Small intestine (tissue), 7 donors: ENCODE results near the gene KCNQ4. TPM values are rescaled to one million over a fixed set of nuclear protein-coding genes. Genes with fewer than 3 reads are reported as not detected.

Experiments used
- DNase-seq, 2 donors: peaks; one replicate each; pipeline versions ENCODE4 v3.0.0 to v3.0.0-alpha.2; 2013
- FAIRE-seq: peaks from 2 replicates; lab custom pipeline; 2012; peaks lifted over from hg19 to GRCh38; lab: Jason Lieb, UNC
- H3K27ac ChIP-seq, 3 donors: one replicate each; pipeline ENCODE4 v1.5.1; 2013; ENCODE audit warnings: low read length in 2 of 3, mild to moderate bottlenecking in 2 of 3, control low read depth in 1 of 3, inconsistent platforms in 1 of 3, low read depth in 1 of 3, moderate library complexity in 1 of 3
- H3K27me3 ChIP-seq, 3 donors: one replicate each; pipeline ENCODE4 v1.6.1; 2013; ENCODE audit warnings: low read length in 3 of 3, inconsistent platforms in 1 of 3; ENCODE audit not compliant: control insufficient read depth in 3 of 3, insufficient read depth in 3 of 3
- H3K36me3 ChIP-seq, 3 donors: one replicate each; pipeline ENCODE4 v1.6.1; 2013; ENCODE audit warnings: low read length in 3 of 3, inconsistent platforms in 1 of 3, low read depth in 1 of 3, mild to moderate bottlenecking in 1 of 3, moderate library complexity in 1 of 3; ENCODE audit not compliant: control insufficient read depth in 3 of 3, insufficient read depth in 2 of 3
- H3K4me1 ChIP-seq, 3 donors: one replicate each; pipeline ENCODE4 v1.6.1; 2013; ENCODE audit warnings: low read length in 2 of 3, inconsistent platforms in 1 of 3, low read depth in 1 of 3, mild to moderate bottlenecking in 1 of 3, moderate library complexity in 1 of 3; ENCODE audit not compliant: control insufficient read depth in 3 of 3, insufficient read depth in 2 of 3
- H3K4me3 ChIP-seq, 3 donors: one replicate each; pipeline ENCODE4 v1.5.1; 2013; ENCODE audit warnings: low read length in 3 of 3, control low read depth in 1 of 3, inconsistent platforms in 1 of 3, low read depth in 1 of 3, mild to moderate bottlenecking in 1 of 3, moderate library complexity in 1 of 3
- H3K9me3 ChIP-seq, 2 donors: one replicate each; pipeline ENCODE4 v1.6.1; 2013; ENCODE audit warnings: low read depth in 1 of 2, low read length in 1 of 2; ENCODE audit not compliant: control insufficient read depth in 2 of 2, insufficient read depth in 1 of 2
- WGBS, 3 donors: extraction: QIAGEN DNeasy Blood & Tissue Kit; methylation state at CpG; one replicate each; pipeline ENCODE4 v1.1.7; 2013; 5-methylcytosine and 5-hydroxymethylcytosine counted together
- polyA plus RNA-seq, 4 donors: library from polyadenylated mRNA; stranded (reverse) in 3 of 4; unstranded in 1 of 4; fragments of 200-250 nt in 3 of 4; fragments of 120-200 nt in 1 of 4; gene quantifications; one replicate each; pipeline versions ENCODE4 v1.2.1 to v1.2.3, GENCODE V29; 2013
- donor health status: healthy with polysubstance abuse.
- donor health status: control.
- donor health status: control.
- donor health status: Bipolar disorder and iron deficiency.
- donor health status: healthy.

KCNQ4 gene
- polyA plus RNA-seq, 4 donors = 0.45 to 1.9 (median 0.92) TPM

DNA sequence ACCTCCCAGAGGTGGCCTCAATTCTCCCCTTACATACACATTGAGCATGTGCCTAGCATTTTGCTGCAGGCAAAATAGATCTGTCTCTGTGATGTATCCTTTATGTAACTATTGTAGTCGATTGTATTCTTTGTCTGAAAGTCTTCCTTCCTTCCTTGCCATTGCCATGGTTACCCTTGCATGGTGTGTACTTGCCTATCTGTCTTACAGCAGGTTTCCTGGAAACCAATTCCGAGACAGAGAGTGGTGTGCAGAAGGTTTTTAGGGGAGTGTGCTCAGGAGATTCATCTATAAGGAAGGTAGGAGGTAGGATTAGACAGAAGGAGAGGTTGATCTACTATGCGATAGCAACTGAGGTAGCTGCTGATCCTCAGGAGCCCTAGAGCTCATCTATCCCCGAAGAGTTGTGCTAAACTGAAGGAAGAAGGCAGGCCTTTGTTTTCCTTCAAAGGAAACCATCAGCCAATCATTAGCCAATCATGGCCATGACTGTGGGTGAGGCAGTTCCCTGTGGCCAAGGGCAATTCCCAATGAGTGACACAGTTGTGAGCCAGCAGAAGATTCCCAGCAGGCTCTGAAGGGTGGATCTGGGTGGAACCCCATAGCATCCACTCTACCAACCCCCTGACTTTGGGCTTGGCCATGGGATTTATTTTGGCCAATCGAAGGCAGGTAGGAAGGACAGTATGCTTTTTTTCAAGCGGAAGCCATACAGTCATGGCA is 63.6 kb downstream of the KCNQ4 start:
- DNase-seq (no peak), FAIRE-seq (no peak)
- H3K4me3 ChIP-seq = no peak overlapping the region
- no peak overlapping the region for H3K27ac ChIP-seq
- peaks cover 0 to 3% (median 0%) of the 10 kb centered on the region in 3 donors for H3K27me3 ChIP-seq
- H3K36me3 ChIP-seq = no peaks in the 10 kb centered on the region
- WGBS, 3 donors = 71 to 85% (median 83%) methylated on average over 6 of the region's 6 CpGs
- peaks cover 0 to 2% (median 0%) of the 10 kb centered on the region in 3 donors for H3K4me1 ChIP-seq
- H3K9me3 ChIP-seq = peaks cover 0 to 6% of the 10 kb centered on the region in 2 donors

DNA sequence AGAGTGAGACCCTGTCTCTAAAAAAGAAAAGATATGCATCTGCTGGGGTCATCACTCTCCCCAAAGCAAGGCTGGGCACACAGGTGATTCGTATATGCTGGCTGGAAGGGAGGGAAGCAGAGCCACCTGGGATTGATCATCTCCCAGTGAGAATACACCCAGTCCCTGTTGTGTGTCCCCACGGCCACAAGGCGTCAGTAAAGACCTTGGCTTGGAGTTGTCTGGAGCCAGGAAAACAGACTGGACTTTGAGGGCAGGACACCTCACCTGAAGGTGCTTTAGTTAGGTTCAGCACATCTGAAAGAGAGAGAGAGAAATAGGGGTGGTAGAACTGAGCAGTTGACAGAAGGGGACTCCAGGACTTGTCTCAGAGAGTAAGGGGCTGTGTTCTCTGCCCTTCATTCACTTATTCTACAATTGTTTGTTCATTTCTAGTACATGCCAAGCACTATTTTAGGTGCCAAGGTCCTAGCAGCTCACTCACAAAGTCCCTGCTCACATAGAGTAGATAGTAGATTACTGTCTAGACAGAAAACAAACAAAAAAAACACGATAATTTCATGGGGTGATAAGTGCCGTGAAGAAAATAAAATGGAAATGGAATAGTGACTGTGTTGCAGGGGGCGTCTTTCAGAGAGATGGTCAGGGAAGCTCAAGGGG is 65.1 kb downstream of the KCNQ4 start:
- Histone ChIP-seq H3K27me3 (peaks cover 0 to 5% (median 0%) of the 10 kb centered on the region in 3 donors), H3K36me3 (no peaks in the 10 kb centered on the region), H3K9me3 (no peaks in the 10 kb centered on the region), H3K4me3 (no peak overlapping the region), H3K27ac (no peak overlapping the region), H3K4me1 (peaks cover 0 to 2% (median 0%) of the 10 kb centered on the region in 3 donors)
- DNase-seq (peak; percentile 83 to 86), FAIRE-seq (no peak)
- WGBS, 3 donors = 35 to 56% (median 43%) methylated on average over 6 of the region's 6 CpGs

DNA sequence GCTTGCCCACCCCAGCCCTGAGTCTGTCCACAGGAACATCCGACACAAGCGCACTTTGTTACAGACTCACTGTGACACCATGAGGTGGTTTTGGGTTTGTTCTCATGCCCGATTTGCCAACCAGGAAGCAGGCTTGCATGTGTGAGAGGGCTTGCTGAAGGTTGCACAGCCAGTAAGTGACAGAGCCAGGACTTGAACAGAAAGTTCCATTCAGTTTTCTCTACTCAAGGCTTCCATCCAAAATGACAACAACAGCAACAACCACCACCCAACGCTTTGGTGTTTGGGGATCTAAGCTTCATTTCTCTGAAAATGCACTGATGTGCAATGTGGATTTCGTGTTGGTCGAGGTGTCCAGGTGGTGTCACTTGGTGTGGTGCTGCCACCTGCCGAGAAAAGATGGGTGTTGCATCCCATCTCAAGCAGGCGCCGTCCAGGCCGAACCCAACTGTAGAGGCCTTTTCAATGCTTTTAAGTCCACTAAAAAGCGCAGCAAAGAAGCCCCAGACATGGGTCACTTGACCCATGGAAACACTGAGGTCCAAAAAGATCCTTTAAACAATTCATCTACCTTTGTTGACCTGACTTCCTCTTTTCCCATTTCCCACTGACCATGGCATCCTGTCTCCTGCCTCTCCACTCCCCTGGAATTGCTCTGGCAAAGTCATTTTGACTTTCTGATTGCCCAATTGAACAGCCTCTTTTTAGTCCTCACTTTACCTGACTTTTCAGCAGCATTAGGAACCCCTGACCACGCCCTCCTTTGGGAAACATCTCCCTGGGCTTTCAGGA is 66.4 kb downstream of the KCNQ4 start:
- Histone ChIP-seq H3K4me3 (no peak overlapping the region), H3K4me1 (no peaks in the 10 kb centered on the region), H3K27me3 (peaks cover 0 to 6% (median 0%) of the 10 kb centered on the region in 3 donors), H3K36me3 (no peaks in the 10 kb centered on the region), H3K27ac (no peak overlapping the region), H3K9me3 (no peaks in the 10 kb centered on the region)
- WGBS, 3 donors = 13 to 20% (median 16%) methylated on average over 12 of the region's 12 CpGs
- FAIRE-seq (no peak), DNase-seq (peak; percentile 74 to 75)

DNA sequence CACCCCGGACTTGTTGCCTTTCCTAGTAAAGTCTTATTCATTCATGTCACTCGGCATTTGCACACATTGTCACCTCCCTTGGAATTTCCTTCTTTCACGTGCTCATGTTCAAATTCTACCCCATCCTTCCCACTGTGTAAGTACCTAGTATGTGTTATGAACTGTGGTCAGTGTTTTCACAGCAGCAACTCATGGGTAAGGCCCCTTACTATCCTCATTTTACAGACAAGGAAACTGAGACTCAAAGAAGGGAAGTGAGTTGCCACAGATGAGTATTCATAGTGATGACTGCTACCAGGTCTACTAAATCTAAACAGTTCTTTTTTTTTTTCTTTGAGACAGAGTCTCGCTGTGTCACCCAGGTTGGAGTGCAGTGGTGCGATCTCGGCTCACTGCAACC is 68.1 kb downstream of the KCNQ4 start:
- WGBS, 3 donors = 74 to 88% (median 83%) methylated on average over 6 of the region's 6 CpGs

DNA sequence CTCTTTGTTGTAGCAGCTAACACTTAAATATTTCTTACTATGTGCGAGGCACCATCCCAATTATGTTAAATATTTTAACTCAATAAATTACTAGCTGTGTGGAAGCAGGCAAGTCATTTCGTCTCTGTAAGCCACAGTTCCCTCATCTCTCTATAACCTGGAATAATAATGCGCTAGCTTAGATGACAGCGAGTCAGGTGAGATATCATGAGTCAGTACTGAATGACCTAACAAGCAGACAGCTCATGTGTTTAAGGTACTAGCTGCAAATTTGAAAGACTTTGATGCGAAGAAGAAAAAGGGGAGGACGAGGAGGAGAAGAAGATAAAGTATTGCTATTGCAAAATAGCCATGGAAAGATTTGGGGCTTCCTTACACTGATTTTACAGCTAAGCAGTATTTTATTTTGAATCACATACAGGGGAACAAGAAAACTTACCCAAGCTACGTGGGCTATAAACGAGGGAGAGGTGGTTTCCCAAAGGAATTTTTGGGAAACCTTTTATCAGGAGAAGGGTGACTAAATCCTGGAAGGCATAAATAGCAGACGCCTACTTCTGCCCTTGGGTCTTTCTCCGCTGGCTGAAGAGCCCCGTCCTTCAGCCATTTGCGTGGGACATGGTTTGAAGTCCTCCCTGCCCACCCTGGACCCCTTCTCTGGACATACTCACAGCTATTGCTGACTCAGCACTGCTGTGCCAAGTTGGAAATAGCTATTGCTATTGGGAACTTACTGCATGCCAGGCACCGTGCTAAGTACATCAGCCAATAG is 69.7 kb downstream of the KCNQ4 start:
- Histone ChIP-seq H3K9me3 (no peaks in the 10 kb centered on the region), H3K27ac (no peak overlapping the region), H3K27me3 (peaks cover 0 to 6% (median 0%) of the 10 kb centered on the region in 3 donors), H3K4me3 (no peak overlapping the region), H3K4me1 (no peaks in the 10 kb centered on the region), H3K36me3 (no peaks in the 10 kb centered on the region)
- no peak for FAIRE-seq
- DNase-seq = no peak
- WGBS, 3 donors = 80 to 82% (median 81%) methylated on average over 13 of the region's 13 CpGs

More for the DNA sequence above, 68.1 kb downstream of the KCNQ4 start:
- Histone ChIP-seq H3K36me3 (no peaks in the 10 kb centered on the region), H3K4me3 (no peak overlapping the region), H3K27ac (no peak overlapping the region), H3K4me1 (no peaks in the 10 kb centered on the region), H3K9me3 (no peaks in the 10 kb centered on the region), H3K27me3 (peaks cover 0 to 6% (median 0%) of the 10 kb centered on the region in 3 donors)
- no peak for FAIRE-seq
- DNase-seq = no peak

DNA sequence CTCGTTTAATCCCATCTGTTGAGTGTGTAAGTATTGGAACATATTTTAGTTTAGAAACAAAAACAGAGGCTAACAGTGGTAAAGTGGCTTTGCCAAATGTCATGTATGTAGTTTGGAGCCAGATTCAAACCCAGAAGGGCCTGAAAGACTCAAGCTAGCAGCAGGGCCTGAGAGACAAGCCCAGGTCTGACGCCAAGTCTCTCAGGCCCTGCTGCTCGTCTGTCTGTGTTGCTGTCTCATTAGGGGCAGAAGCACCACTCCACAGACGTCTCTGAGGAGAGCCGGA is 70.2 kb downstream of the KCNQ4 start:
- Histone ChIP-seq H3K27ac (no peak overlapping the region), H3K4me3 (no peak overlapping the region), H3K9me3 (no peaks in the 10 kb centered on the region), H3K27me3 (peaks cover 0 to 10% (median 0%) of the 10 kb centered on the region in 3 donors), H3K4me1 (no peaks in the 10 kb centered on the region), H3K36me3 (no peaks in the 10 kb centered on the region)
- WGBS, 3 donors = 70 to 77% (median 71%) methylated on average over 5 of the region's 5 CpGs
- DNase-seq (no peak), FAIRE-seq (no peak)

DNA sequence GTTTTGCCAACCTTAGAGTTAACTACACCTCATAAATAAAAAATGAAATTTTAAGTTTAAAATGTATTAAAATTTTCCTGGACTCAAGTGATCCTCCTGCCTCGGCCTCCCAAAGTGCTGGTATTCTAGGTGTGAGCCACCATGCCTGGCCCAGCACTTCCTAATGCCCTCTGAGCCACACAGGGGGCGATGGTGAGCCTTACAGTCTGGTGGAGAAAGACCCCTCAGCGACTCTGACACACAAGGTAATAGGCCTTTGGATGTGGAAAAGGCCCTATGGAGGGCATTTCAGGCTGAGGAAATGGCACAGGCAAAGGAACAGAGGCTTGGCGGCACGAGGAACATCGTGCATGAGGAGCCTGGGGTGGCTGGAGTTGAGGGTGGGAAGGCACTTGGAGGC is 71.9 kb downstream of the KCNQ4 start:
- 78 to 91% (median 87%) methylated on average over 6 of the region's 6 CpGs for WGBS, 3 donors
- Histone ChIP-seq H3K4me1 (peaks cover 0 to 2% (median 0%) of the 10 kb centered on the region in 3 donors), H3K27ac (no peak overlapping the region), H3K9me3 (no peaks in the 10 kb centered on the region), H3K4me3 (no peak overlapping the region), H3K27me3 (peaks cover 0 to 18% (median 1%) of the 10 kb centered on the region in 3 donors), H3K36me3 (no peaks in the 10 kb centered on the region)
- DNase-seq (no peak), FAIRE-seq (no peak)

DNA sequence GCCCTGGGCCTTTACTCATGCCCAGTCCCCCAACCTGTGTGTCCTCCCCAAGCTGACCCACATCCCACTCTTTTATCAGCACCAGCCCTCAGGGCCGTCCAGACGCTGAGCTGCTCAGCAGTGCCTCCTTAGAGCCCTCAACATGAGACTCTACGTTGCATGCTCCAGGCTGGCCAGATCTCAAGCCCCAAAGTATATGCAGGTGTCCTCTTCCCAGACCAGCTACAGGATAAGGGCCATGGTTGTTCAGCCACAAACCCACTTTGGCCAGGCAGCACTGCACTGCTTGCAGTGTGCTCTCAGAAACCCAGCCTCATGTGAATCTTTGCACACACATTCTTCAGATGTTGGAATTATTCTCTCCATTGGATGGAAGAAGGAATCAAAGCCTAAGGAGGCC is 72.5 kb downstream of the KCNQ4 start:
- no peak for FAIRE-seq
- WGBS, 3 donors = 73 to 88% (median 87%) methylated on average over 3 of the region's 3 CpGs
- no peak overlapping the region for H3K4me3 ChIP-seq

More for the DNA sequence above, 72.5 kb downstream of the KCNQ4 start:
- H3K27ac ChIP-seq = no peak overlapping the region
- DNase-seq = no peak
- H3K27me3 ChIP-seq = peaks cover 0 to 21% (median 3%) of the 10 kb centered on the region in 3 donors
- no peaks in the 10 kb centered on the region for H3K9me3 ChIP-seq
- no peaks in the 10 kb centered on the region for H3K36me3 ChIP-seq
- peaks cover 0 to 8% (median 2%) of the 10 kb centered on the region in 3 donors for H3K4me1 ChIP-seq
